Activated CD4-positive, alpha-beta T cell treated with anti-CD3 and anti-CD28 coated beads, Interleukin-2, amount 10 ng/mL, durations not matched to agents 7 days and 5 days (primary cell): ENCODE data around the gene GNAI3. TPM values are rescaled to one million over a fixed set of nuclear protein-coding genes. Genes with fewer than 3 reads are reported as not detected.

ENCODE experiments used
- CTCF ChIA-PET: fragments of 350-600 bp; sonication (Branson Sonifier 250); formaldehyde crosslinking; loops from one replicate; lab custom pipeline; 2021; ENCODE audit warnings: antibody characterized with exemption; lab: Charles Lee
- POLR2A ChIA-PET: fragments of 350-600 bp; sonication (Branson Sonifier 250); formaldehyde crosslinking; loops from one replicate; lab custom pipeline; 2021; ENCODE audit warnings: antibody characterized with exemption; lab: Charles Lee
- DNase-seq: peaks from one replicate; pipeline ENCODE4 v3.0.0-alpha.2; 2020
- H3K27ac Mint-ChIP-seq: one replicate; pipeline ENCODE4 v1.8.0; 2021; ENCODE audit warnings: mild to moderate bottlenecking, moderate library complexity, mixed read lengths
- H3K27me3 Mint-ChIP-seq: one replicate; pipeline ENCODE4 v1.8.0; 2021; ENCODE audit warnings: mixed read lengths
- H3K36me3 Mint-ChIP-seq: one replicate; pipeline ENCODE4 v1.8.0; 2021; ENCODE audit warnings: low read depth, mixed read lengths
- H3K4me1 Mint-ChIP-seq: one replicate; pipeline ENCODE4 v1.8.0; 2021; ENCODE audit warnings: mixed read lengths
- H3K4me3 Mint-ChIP-seq: one replicate; pipeline ENCODE4 v1.8.0; 2021; ENCODE audit warnings: mild to moderate bottlenecking, moderate library complexity, mixed read lengths
- H3K9me3 Mint-ChIP-seq: one replicate; pipeline ENCODE4 v1.8.0; 2021; ENCODE audit warnings: mixed read lengths
- total RNA-seq, 2 experiments: library from RNA; stranded (reverse); gene quantifications; one replicate each; pipeline ENCODE4 v1.2.3, GENCODE V29; 2021

The GNAI3 gene
- total RNA-seq, 2 experiments from 2014 or later, result 8.8 to 9.7 TPM

GRCh38 chr1:109613361-109614147, 65.1 kb downstream of the GNAI3 start:
- ChIA-PET CTCF (interaction anchor here (0.5 to 1.7 kb wide), 5 partner anchors 9 to 431 kb away, joined by 3 to 6 read pairs (median 4); partner anchors contain the start of gene AHCYL1), POLR2A (no interaction called here)
- Mint-ChIP-seq H3K36me3 (no peaks in the 10 kb centered on the region), H3K4me3 (no peak overlapping the region), H3K4me1 (peaks cover 24% of the 10 kb centered on the region), H3K27me3 (peaks cover 3% of the 10 kb centered on the region), H3K9me3 (no peaks in the 10 kb centered on the region), H3K27ac (no peak overlapping the region)
- no peak for DNase-seq

GRCh38 chr1:109615879-109616278, 67.5 kb downstream of the GNAI3 start:
- H3K27ac Mint-ChIP-seq, result peak overlapping the region; percentile 74
- ChIA-PET POLR2A (no interaction called here), CTCF (interaction anchor here (1.8 to 1.9 kb wide), 2 partner anchors 24 to 161 kb away, joined by 4 to 10 read pairs; no protein-coding TSS in a partner anchor)
- no peaks in the 10 kb centered on the region for H3K36me3 Mint-ChIP-seq
- no peak for DNase-seq
- peaks cover 3% of the 10 kb centered on the region for H3K27me3 Mint-ChIP-seq
- peaks cover 35% of the 10 kb centered on the region for H3K4me1 Mint-ChIP-seq
- no peak overlapping the region for H3K4me3 Mint-ChIP-seq
- no peaks in the 10 kb centered on the region for H3K9me3 Mint-ChIP-seq

- peaks cover 3% of the 10 kb centered on the region for H3K27me3 Mint-ChIP-seq
- H3K27ac Mint-ChIP-seq, result no peak overlapping the region
- no peaks in the 10 kb centered on the region for H3K9me3 Mint-ChIP-seq
- H3K4me1 Mint-ChIP-seq, result peaks cover 35% of the 10 kb centered on the region
- ChIA-PET CTCF (interaction anchor here (1.3 to 1.9 kb wide), 4 partner anchors 15 to 160 kb away, joined by 3 to 10 read pairs (median 4); no protein-coding TSS in a partner anchor), POLR2A (no interaction called here)
- H3K4me3 Mint-ChIP-seq, result no peak overlapping the region
- no peaks in the 10 kb centered on the region for H3K36me3 Mint-ChIP-seq
- DNase-seq, result no peak
Measured at GRCh38 chr1:109616391-109616790, 68.0 kb downstream of the GNAI3 start.

- POLR2A ChIA-PET, result no interaction called here
- Mint-ChIP-seq H3K9me3 (no peaks in the 10 kb centered on the region), H3K36me3 (peaks cover 7% of the 10 kb centered on the region), H3K27ac (no peak overlapping the region), H3K27me3 (peaks cover 3% of the 10 kb centered on the region), H3K4me3 (no peak overlapping the region), H3K4me1 (peaks cover 43% of the 10 kb centered on the region)
- DNase-seq, result no peak
- CTCF ChIA-PET, result interaction anchor here (1.0 to 1.9 kb wide), 4 partner anchors 16 to 127 kb away, joined by 3 to 10 read pairs (median 4); no protein-coding TSS in a partner anchor
Measured at GRCh38 chr1:109617291-109617801, 68.9 kb downstream of the GNAI3 start.

- H3K36me3 Mint-ChIP-seq, result peaks cover 11% of the 10 kb centered on the region
- H3K27me3 Mint-ChIP-seq, result no peaks in the 10 kb centered on the region
- CTCF ChIA-PET, result interaction anchor here (1.0 to 3.7 kb wide), 8 partner anchors 12 to 365 kb away, joined by 3 to 10 read pairs (median 8); partner anchors contain the start of gene AHCYL1
- no peaks in the 10 kb centered on the region for H3K9me3 Mint-ChIP-seq
- H3K4me3 Mint-ChIP-seq, result peak overlapping the region; percentile 84
- peak overlapping the region; percentile 94 for H3K27ac Mint-ChIP-seq
- DNase-seq, result no peak
- H3K4me1 Mint-ChIP-seq, result peaks cover 59% of the 10 kb centered on the region
- POLR2A ChIA-PET, result interaction anchor here (0.8 to 1.2 kb wide), 2 partner anchors 70 to 73 kb away, joined by 3 read pairs; partner anchors contain the start of gene GNAI3
Measured at GRCh38 chr1:109618661-109619575, 70.5 kb downstream of the GNAI3 start.

- peaks cover 11% of the 10 kb centered on the region for H3K36me3 Mint-ChIP-seq
- POLR2A ChIA-PET, result interaction anchor here (0.8 to 1.2 kb wide), 2 partner anchors 71 to 74 kb away, joined by 3 read pairs; partner anchors contain the start of gene GNAI3
- peaks cover 66% of the 10 kb centered on the region for H3K4me1 Mint-ChIP-seq
- no peaks in the 10 kb centered on the region for H3K27me3 Mint-ChIP-seq
- CTCF ChIA-PET, result interaction anchor here (1.0 to 3.7 kb wide), 11 partner anchors 11 to 364 kb away, joined by 3 to 10 read pairs (median 6); partner anchors contain the start of gene AHCYL1
- peak within 1 kb of the TSS; percentile 84 for H3K4me3 Mint-ChIP-seq
- peak; percentile 73 for DNase-seq
- peak within 1 kb of the TSS; percentile 94 for H3K27ac Mint-ChIP-seq
- no peaks in the 10 kb centered on the region for H3K9me3 Mint-ChIP-seq
Measured at GRCh38 chr1:109619576-109620400, 71.4 kb downstream of the GNAI3 start, which contains the start of the genes AMPD2 and GNAT2. Gene AMPD2 (plus strand): TSS chr1:109619837. CDS start chr1:109621176, 1,339 bp downstream. Gene GNAT2 (minus strand): TSS chr1:109619616. CDS start chr1:109612870, 6,746 bp downstream.

- ChIA-PET CTCF (interaction anchor here (0.9 to 3.7 kb wide), 10 partner anchors 15 to 364 kb away, joined by 3 to 10 read pairs (median 6); partner anchors contain the start of gene AHCYL1), POLR2A (interaction anchor here (0.8 kb wide), 1 partner anchor 72 kb away, joined by 4 read pairs; the partner anchor contains the start of gene GNAI3)
- no peak for DNase-seq
- Mint-ChIP-seq H3K27me3 (no peaks in the 10 kb centered on the region), H3K36me3 (peaks cover 11% of the 10 kb centered on the region), H3K27ac (peak overlapping the region; percentile 94), H3K4me1 (peaks cover 70% of the 10 kb centered on the region), H3K9me3 (no peaks in the 10 kb centered on the region), H3K4me3 (peak overlapping the region; percentile 84)
Measured at GRCh38 chr1:109620401-109620791, 72.0 kb downstream of the GNAI3 start.

GRCh38 chr1:109620841-109621286, 72.4 kb downstream of the GNAI3 start:
- peak overlapping the region; percentile 84 for H3K4me3 Mint-ChIP-seq
- H3K36me3 Mint-ChIP-seq, result peaks cover 13% of the 10 kb centered on the region
- DNase-seq, result peak; percentile 99
- POLR2A ChIA-PET, result interaction anchor here (0.8 kb wide), 1 partner anchor 73 kb away, joined by 4 read pairs; the partner anchor contains the start of gene GNAI3
- peak overlapping the region; percentile 94 for H3K27ac Mint-ChIP-seq
- H3K4me1 Mint-ChIP-seq, result peaks cover 71% of the 10 kb centered on the region
- H3K9me3 Mint-ChIP-seq, result no peaks in the 10 kb centered on the region
- CTCF ChIA-PET, result interaction anchor here (0.9 to 3.7 kb wide), 8 partner anchors 16 to 363 kb away, joined by 3 to 10 read pairs (median 8); partner anchors contain the start of gene AHCYL1
- no peaks in the 10 kb centered on the region for H3K27me3 Mint-ChIP-seq

- Mint-ChIP-seq H3K9me3 (no peaks in the 10 kb centered on the region), H3K36me3 (peaks cover 18% of the 10 kb centered on the region), H3K4me3 (peak overlapping the region; percentile 84), H3K27ac (peak overlapping the region; percentile 94), H3K4me1 (peaks cover 66% of the 10 kb centered on the region), H3K27me3 (no peaks in the 10 kb centered on the region)
- no peak for DNase-seq
- ChIA-PET CTCF (interaction anchor here (0.6 to 3.7 kb wide), 3 partner anchors 16 to 363 kb away, joined by 3 to 10 read pairs (median 9); partner anchors contain the start of gene AHCYL1), POLR2A (no interaction called here)
Measured at GRCh38 chr1:109621379-109622136, 73.1 kb downstream of the GNAI3 start.

- CTCF ChIA-PET, result interaction anchor here (0.6 to 10.3 kb wide), 4 partner anchors 15 to 362 kb away, joined by 3 to 67 read pairs (median 10); partner anchors contain the start of gene AHCYL1
- POLR2A ChIA-PET, result no interaction called here
Measured at GRCh38 chr1:109622137-109622892, 73.9 kb downstream of the GNAI3 start.

More at GRCh38 chr1:109622137-109622892, 73.9 kb downstream of the GNAI3 start:
- no peaks in the 10 kb centered on the region for H3K9me3 Mint-ChIP-seq
- peak overlapping the region; percentile 84 for H3K4me3 Mint-ChIP-seq
- H3K36me3 Mint-ChIP-seq, result peaks cover 19% of the 10 kb centered on the region
- no peaks in the 10 kb centered on the region for H3K27me3 Mint-ChIP-seq
- no peak for DNase-seq
- peak overlapping the region; percentile 86 for H3K27ac Mint-ChIP-seq
- H3K4me1 Mint-ChIP-seq, result peaks cover 60% of the 10 kb centered on the region
